Hepatocyte (in vitro differentiated cells): ENCODE data around the gene AFAP1. TPM values are rescaled to one million over a fixed set of nuclear protein-coding genes. Genes with fewer than 3 reads are reported as not detected.

ENCODE experiments used
- DNase-seq: peaks from one replicate; pipeline ENCODE4 v3.0.0-alpha.2; 2016; ENCODE audit warnings: low spot score
- H2AFZ ChIP-seq: fragments of 200-600 bp; sonication (generic); 2 replicates; pipeline ENCODE4 v1.6.0; 2016; ENCODE audit warnings: antibody characterized with exemption, mild to moderate bottlenecking
- H3K27ac ChIP-seq: fragments of 200-600 bp; sonication (generic); 2 replicates; pipeline ENCODE4 v1.5.1; 2016; ENCODE audit warnings: mild to moderate bottlenecking
- H3K27me3 ChIP-seq: fragments of 200-600 bp; sonication (generic); 2 replicates; pipeline ENCODE4 v1.6.1; 2016
- H3K36me3 ChIP-seq: fragments of 200-600 bp; sonication (generic); replicated peaks from 2 replicates; pipeline ENCODE4 v1.5.1; 2016; ENCODE audit warnings: low read depth; ENCODE audit not compliant: insufficient read depth
- H3K4me1 ChIP-seq: fragments of 200-600 bp; sonication (generic); 2 replicates; pipeline ENCODE4 v1.5.1; 2016; ENCODE audit warnings: mild to moderate bottlenecking, moderate library complexity; ENCODE audit not compliant: insufficient read depth
- H3K4me2 ChIP-seq: fragments of 200-600 bp; sonication (generic); 2 replicates; pipeline ENCODE4 v1.6.0; 2016
- H3K4me3 ChIP-seq: fragments of 200-600 bp; sonication (generic); 2 replicates; pipeline ENCODE4 v1.5.1; 2016; ENCODE audit warnings: mild to moderate bottlenecking
- H3K79me2 ChIP-seq: fragments of 200-600 bp; sonication (generic); 2 replicates; pipeline ENCODE4 v1.6.0; 2017; ENCODE audit warnings: mild to moderate bottlenecking
- H3K9me2 ChIP-seq: fragments of 200-600 bp; sonication (generic); replicated peaks from 2 replicates; pipeline ENCODE4 v1.6.0; 2017; ENCODE audit warnings: mild to moderate bottlenecking; ENCODE audit not compliant: insufficient read depth
- H3K9me3 ChIP-seq: fragments of 200-600 bp; sonication (generic); 2 replicates; pipeline ENCODE4 v1.5.1; 2016; ENCODE audit warnings: low read depth, mild to moderate bottlenecking
- H4K20me1 ChIP-seq: fragments of 200-600 bp; sonication (generic); 2 replicates; pipeline ENCODE4 v1.6.0; 2016; ENCODE audit warnings: mild to moderate bottlenecking; ENCODE audit not compliant: insufficient read depth, poor library complexity, severe bottlenecking
- EZH2 ChIP-seq: fragments of 200-600 bp; sonication (generic); IDR thresholded peaks from 2 replicates; pipeline ENCODE4 v1.6.1; 2016; ENCODE audit warnings: antibody characterized with exemption, mild to moderate bottlenecking, borderline replicate concordance
- EZH2phosphoT487 ChIP-seq: fragments of 200-600 bp; sonication (generic); IDR thresholded peaks from one replicate; pipeline ENCODE4 v1.6.1; 2018; ENCODE audit warnings: antibody characterized with exemption, mild to moderate bottlenecking, low read depth, moderate library complexity; ENCODE audit not compliant: unreplicated experiment, severe bottlenecking
- WGBS: methylation state at CpG from one replicate; pipeline ENCODE4 v1.1.6; 2016; ENCODE audit warnings: low lambda C conversion rate; ENCODE audit errors: missing lambda C conversion rate; 5-methylcytosine and 5-hydroxymethylcytosine counted together
- polyA plus RNA-seq: library from polyadenylated mRNA; unstranded; fragments of >200 nt; fragmentation: Nextera tagmentation; extraction: Ambion mirVana; gene quantifications from 2 replicates; pipeline ENCODE4 v1.2.1, GENCODE V29; 2016
- total RNA-seq: library from RNA; depleted of rRNA; stranded (reverse); fragments of >200 nt; gene quantifications from 2 replicates; pipeline ENCODE4 v1.2.3, GENCODE V29; 2014
- TF ChIP-seq, protein P1 (sequence below): fragments of 200-600 bp; sonication (generic); IDR thresholded peaks from 2 replicates; pipeline ENCODE4 v1.5.1; 2016; ENCODE audit warnings: antibody characterized with exemption, mild to moderate bottlenecking; ENCODE audit not compliant: poor library complexity

Gene AFAP1
- total and polyA plus RNA-seq, 2 experiments from 2014 or later: 9.3 to 16.2 TPM

DNA sequence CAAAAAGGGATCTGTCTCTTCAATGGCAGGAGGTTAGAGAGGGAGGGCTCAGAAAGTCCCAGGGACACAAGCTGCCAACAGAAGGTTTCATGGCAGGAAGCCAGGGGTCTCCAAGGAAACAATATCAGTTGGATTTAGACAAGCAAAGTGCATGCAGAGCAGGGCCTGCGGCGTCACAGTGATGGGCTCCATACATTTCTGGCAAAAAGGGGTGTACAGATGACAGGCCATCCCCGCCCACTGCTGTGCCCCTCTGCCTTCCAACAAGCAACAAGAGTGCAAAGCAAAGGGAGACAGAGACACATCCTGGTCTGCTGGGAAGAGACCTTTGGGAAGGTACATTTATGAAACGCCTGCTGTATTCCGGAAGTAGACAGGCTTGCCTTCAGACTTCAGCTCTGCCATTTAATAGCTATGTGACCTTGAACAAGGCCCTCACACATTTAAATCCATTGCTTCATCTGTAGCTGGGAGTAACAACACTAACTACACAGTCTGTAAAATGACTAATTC is 121.2 kb downstream of the AFAP1 start:
- TF ChIP-seq EZH2 (no peak), EZH2phosphoT487 (no peak)
- TF ChIP-seq, protein P1, sequence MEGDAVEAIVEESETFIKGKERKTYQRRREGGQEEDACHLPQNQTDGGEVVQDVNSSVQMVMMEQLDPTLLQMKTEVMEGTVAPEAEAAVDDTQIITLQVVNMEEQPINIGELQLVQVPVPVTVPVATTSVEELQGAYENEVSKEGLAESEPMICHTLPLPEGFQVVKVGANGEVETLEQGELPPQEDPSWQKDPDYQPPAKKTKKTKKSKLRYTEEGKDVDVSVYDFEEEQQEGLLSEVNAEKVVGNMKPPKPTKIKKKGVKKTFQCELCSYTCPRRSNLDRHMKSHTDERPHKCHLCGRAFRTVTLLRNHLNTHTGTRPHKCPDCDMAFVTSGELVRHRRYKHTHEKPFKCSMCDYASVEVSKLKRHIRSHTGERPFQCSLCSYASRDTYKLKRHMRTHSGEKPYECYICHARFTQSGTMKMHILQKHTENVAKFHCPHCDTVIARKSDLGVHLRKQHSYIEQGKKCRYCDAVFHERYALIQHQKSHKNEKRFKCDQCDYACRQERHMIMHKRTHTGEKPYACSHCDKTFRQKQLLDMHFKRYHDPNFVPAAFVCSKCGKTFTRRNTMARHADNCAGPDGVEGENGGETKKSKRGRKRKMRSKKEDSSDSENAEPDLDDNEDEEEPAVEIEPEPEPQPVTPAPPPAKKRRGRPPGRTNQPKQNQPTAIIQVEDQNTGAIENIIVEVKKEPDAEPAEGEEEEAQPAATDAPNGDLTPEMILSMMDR: no peak
- no peak overlapping the region for H3K4me3 ChIP-seq
- peaks cover 20% of the 10 kb centered on the region for H3K4me1 ChIP-seq
- no peaks in the 10 kb centered on the region for H4K20me1 ChIP-seq
- DNase-seq: peak; percentile 43
- H3K9me2 ChIP-seq: no peaks in the 10 kb centered on the region
- H3K36me3 ChIP-seq: no peaks in the 10 kb centered on the region
- H3K27me3 ChIP-seq: no peaks in the 10 kb centered on the region
- WGBS: 75% methylated on average over 5 of the region's 5 CpGs
- H3K9me3 ChIP-seq: no peaks in the 10 kb centered on the region
- H2AFZ ChIP-seq: no peak overlapping the region
- no peak overlapping the region for H3K4me2 ChIP-seq
- H3K27ac ChIP-seq: peak overlapping the region; percentile 48
- H3K79me2 ChIP-seq: no peaks in the 10 kb centered on the region

DNA sequence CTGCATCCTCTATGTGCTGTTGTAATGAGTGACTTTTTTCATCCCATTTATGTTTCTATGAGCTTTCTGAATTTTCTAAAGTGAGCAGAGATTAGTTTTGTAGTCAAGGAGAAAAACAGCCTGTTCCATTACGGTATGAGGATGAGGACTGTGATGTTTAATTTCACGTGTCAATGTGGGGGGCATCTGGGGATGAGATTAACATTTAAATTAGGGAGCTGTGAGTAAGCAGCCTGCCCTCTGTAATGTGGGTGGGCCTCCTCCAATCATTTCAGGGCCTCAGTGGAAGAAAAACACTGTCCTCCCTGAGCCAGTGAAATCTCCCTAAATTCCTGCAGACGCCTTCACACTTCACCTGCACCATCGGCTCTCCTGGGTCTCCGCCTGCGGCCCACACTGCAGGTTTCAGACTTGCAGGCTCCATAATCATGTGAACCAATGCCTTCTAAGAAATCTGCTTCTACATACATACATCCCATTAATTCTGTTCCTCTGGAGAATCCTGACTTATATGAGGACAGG is 121.7 kb downstream of the AFAP1 start:
- no peak for DNase-seq
- H3K9me3 ChIP-seq: no peaks in the 10 kb centered on the region
- H3K4me3 ChIP-seq: no peak overlapping the region
- H3K9me2 ChIP-seq: no peaks in the 10 kb centered on the region
- H3K36me3 ChIP-seq: no peaks in the 10 kb centered on the region
- H3K4me1 ChIP-seq: peaks cover 15% of the 10 kb centered on the region
- H3K27ac ChIP-seq: peak overlapping the region; percentile 56
- 87% methylated on average over 6 of the region's 6 CpGs for WGBS
- TF ChIP-seq EZH2phosphoT487: no peak
- H3K4me2 ChIP-seq: no peak overlapping the region
- no peaks in the 10 kb centered on the region for H3K27me3 ChIP-seq
- H2AFZ ChIP-seq: no peak overlapping the region
- H3K79me2 ChIP-seq: no peaks in the 10 kb centered on the region
- H4K20me1 ChIP-seq: no peaks in the 10 kb centered on the region

- Histone ChIP-seq H3K79me2 (no peaks in the 10 kb centered on the region), H3K36me3 (no peaks in the 10 kb centered on the region), H3K4me1 (peaks cover 18% of the 10 kb centered on the region), H3K4me2 (no peak overlapping the region), H3K27ac (no peak overlapping the region), H4K20me1 (no peaks in the 10 kb centered on the region), H2AFZ (no peak overlapping the region), H3K9me3 (no peaks in the 10 kb centered on the region), H3K27me3 (no peaks in the 10 kb centered on the region), H3K4me3 (no peak overlapping the region), H3K9me2 (no peaks in the 10 kb centered on the region)
- TF ChIP-seq, protein P1: no peak
- TF ChIP-seq EZH2: no peak
- no peak for TF ChIP-seq EZH2phosphoT487
- no peak for DNase-seq
- WGBS: 94% methylated on average over 7 of the region's 7 CpGs
These were observed 122.9 kb downstream of the AFAP1 start for GRCh38 chr4:7816771-7817170.

DNA sequence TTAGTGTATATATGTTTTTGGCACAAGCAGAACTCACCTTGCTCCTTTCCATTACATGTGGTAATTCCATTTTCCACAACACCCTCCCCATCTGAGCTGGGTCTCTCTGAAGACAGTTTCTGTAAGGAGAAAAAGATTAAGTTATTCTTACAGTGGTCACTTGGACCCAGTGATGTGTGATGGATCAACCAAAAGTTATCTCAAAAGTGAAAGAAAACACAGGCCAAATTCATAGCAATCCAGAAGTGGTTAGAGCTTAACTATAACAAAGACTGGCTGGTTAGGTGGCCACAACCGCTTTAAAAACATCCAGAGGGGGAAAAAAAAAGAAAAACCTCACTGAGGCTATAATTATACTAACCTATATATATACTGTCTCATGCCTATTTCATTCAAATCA is 123.7 kb downstream of the AFAP1 start:
- no peak overlapping the region for H2AFZ ChIP-seq
- H4K20me1 ChIP-seq: no peaks in the 10 kb centered on the region
- H3K4me3 ChIP-seq: no peak overlapping the region
- no peaks in the 10 kb centered on the region for H3K9me2 ChIP-seq
- H3K27ac ChIP-seq: no peak overlapping the region
- no peak for DNase-seq
- H3K79me2 ChIP-seq: no peaks in the 10 kb centered on the region
- peaks cover 21% of the 10 kb centered on the region for H3K4me1 ChIP-seq
- TF ChIP-seq EZH2 (no peak), EZH2phosphoT487 (no peak)
- TF ChIP-seq, protein P1: no peak
- 89% methylated on average over 1 of the region's 1 CpG for WGBS
- no peaks in the 10 kb centered on the region for H3K27me3 ChIP-seq
- no peaks in the 10 kb centered on the region for H3K36me3 ChIP-seq
- H3K9me3 ChIP-seq: no peaks in the 10 kb centered on the region
- H3K4me2 ChIP-seq: no peak overlapping the region
